ENCODE measurements around the gene PIK3IP1. TPM values are rescaled to one million over a fixed set of nuclear protein-coding genes. Genes with fewer than 3 reads are reported as not detected.

The PIK3IP1 gene
- total RNA-seq, 1 experiment from 2014 or later = 0.87 TPM

- no peak overlapping the region for H2AFZ ChIP-seq (ENCODE audit: low read length)
- H3K27me3 Mint-ChIP-seq (ENCODE audit: low read depth) = no peaks in the 10 kb centered on the region
- H3K9me3 Mint-ChIP-seq = no peaks in the 10 kb centered on the region
- H4K5ac ChIP-seq (ENCODE audit: insufficient read length, low read depth, low read length) = no peak overlapping the region
- no peak overlapping the region for H4K91ac ChIP-seq (ENCODE audit: insufficient read length, low read depth, low read length)
- H4K20me1 ChIP-seq (ENCODE audit: control insufficient read depth, insufficient read depth, insufficient read length) = no peaks in the 10 kb centered on the region
- H3T11ph ChIP-seq (ENCODE audit: low read length) = no peak overlapping the region
- H3K27me3 ChIP-seq (ENCODE audit: insufficient read depth, low read length) = no peaks in the 10 kb centered on the region
- H3K4ac ChIP-seq (ENCODE audit: low read depth, low read length) = no peak overlapping the region
- H2BK15ac ChIP-seq (ENCODE audit: low read depth, low read length) = no peak overlapping the region
- no peak overlapping the region for H3K4me2 ChIP-seq (ENCODE audit: insufficient read depth, insufficient read length, low read length)
- H2BK120ac ChIP-seq (ENCODE audit: low read depth, low read length, poor library complexity, severe bottlenecking) = no peak overlapping the region
- H3K27ac Mint-ChIP-seq = no peak overlapping the region; a peak in 1 of 7 replicates
- peaks cover 0 to 13% of the 10 kb centered on the region in 2 experiments; a peak in 2 of 4 replicates for H3K4me1 Mint-ChIP-seq
- no peak overlapping the region for H2BK12ac ChIP-seq (ENCODE audit: insufficient read length, low read depth, low read length)
- no peak overlapping the region for H2BK5ac ChIP-seq (ENCODE audit: insufficient read length, low read length)
- no peak overlapping the region for H3K18ac ChIP-seq (ENCODE audit: insufficient read length, low read depth, low read length)
- no peaks in the 10 kb centered on the region for H3K4me1 ChIP-seq (ENCODE audit: insufficient read depth, low read length)
- no peak overlapping the region for H2BK20ac ChIP-seq (ENCODE audit: low read depth, low read length, poor library complexity, severe bottlenecking)
- no peak overlapping the region for H2AK5ac ChIP-seq (ENCODE audit: insufficient read length, low read length)
- H3K27ac ChIP-seq (ENCODE audit: insufficient read length, low read depth, low read length) = no peak overlapping the region
- no peak overlapping the region for H3K56ac ChIP-seq (ENCODE audit: insufficient read length, low read depth, low read length)
- TF ChIP-seq CTCF (conservative IDR thresholded peaks at IDR 0.05) = no peak
- no peak overlapping the region for H3K23ac ChIP-seq (ENCODE audit: insufficient read length, low read depth, low read length)
- no CpG with 5 or more reads among the region's 8 CpGs for WGBS (ENCODE audit: extremely low coverage, insufficient read length, low lambda C conversion rate)
- H3K9ac ChIP-seq (ENCODE audit: extremely low read depth, insufficient read length, low read length) = no peak overlapping the region
- DNase-seq = no peak
- no peaks in the 10 kb centered on the region for H3K9me3 ChIP-seq (ENCODE audit: control insufficient read depth, low read depth, low read length)
- H3K4me3 Mint-ChIP-seq = no peak overlapping the region
- no peaks in the 10 kb centered on the region for H3K23me2 ChIP-seq (ENCODE audit: insufficient read length, low read depth, low read length, poor library complexity, severe bottlenecking)
- H3K36me3 Mint-ChIP-seq (ENCODE audit: insufficient read depth in 1 of 3, low read depth in 3 of 3) = peaks cover 16 to 59% (median 47%) of the 10 kb centered on the region in 3 experiments; a peak in 6 of 7 replicates
- no peaks in the 10 kb centered on the region for H3K79me1 ChIP-seq (ENCODE audit: insufficient read depth, low read depth, low read length, poor library complexity, severe bottlenecking)
- H3K79me2 ChIP-seq (ENCODE audit: insufficient read depth, low read length) = no peaks in the 10 kb centered on the region
- no peak overlapping the region for H3K14ac ChIP-seq (ENCODE audit: insufficient read depth, low read length)
- no peak overlapping the region for H4K8ac ChIP-seq (replicated peaks; ENCODE audit: insufficient read length, low read depth, low read length)
Measured at GRCh38 chr22:31259798-31260473, 32.4 kb downstream of the PIK3IP1 start.
